NCI-H2171 (cell line): ENCODE data around the gene MYO16.
"Not testable (repeated sequence)": the region's sequence is repeated elsewhere in the genome, so short reads cannot be mapped to it uniquely, and the experiment has no call there.

ENCODE experiments used
- DNase-seq: peaks from one replicate; lab custom pipeline; 2025; lab: John Stamatoyannopoulos, UW

The MYO16 gene

DNA sequence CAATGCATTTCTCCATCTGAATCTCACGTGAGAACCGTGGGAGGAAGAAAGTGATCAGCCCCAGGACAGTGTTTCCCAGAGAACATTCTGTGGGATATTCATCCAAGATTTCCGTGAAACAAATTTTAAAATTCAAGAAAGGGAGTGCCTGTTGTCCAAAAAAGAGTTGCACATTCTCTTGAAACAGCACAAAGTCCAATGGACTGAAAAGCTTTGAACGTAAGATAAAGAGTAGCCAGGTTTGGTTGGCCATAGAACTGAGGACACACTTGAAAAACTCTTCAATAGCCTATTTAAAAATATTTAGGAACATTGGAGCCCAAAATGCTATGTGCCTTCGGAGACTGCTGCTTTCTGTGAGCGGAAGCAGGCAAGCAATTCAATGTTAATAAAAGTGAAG is 353.9 kb downstream of the MYO16 start:
- DNase-seq, result no peak

DNA sequence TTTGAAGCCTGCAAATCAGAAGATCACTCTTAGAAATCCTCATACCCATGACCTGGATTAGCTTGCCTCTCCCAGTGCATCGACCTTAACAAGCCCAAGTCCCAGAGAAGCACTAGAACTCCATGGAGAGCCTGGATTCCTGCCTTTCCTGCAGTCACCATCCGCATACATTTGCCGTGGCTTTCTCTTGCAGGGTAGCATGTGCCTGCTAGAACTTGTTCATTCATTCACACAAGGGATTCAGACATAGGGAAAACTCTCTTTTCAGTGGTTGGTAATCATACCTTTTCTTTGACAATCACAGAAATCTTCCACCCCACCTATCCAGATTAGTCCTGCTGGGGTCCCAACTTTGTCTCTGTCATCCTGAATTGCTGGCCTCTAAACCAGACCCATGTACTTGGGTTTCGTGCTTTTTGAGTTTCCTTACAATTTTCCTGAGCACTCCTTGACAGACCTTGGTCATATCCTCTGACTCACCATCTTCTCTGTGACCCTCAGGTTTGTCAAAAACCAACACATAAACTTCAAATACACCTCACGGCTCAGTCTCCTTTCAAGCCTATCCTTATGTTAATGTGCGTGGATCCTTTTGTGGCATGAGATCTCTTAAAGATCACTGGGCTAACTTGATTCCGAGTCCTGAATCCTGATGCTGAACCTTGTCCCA is 355.0 kb downstream of the MYO16 start:
- DNase-seq, result no peak

DNA sequence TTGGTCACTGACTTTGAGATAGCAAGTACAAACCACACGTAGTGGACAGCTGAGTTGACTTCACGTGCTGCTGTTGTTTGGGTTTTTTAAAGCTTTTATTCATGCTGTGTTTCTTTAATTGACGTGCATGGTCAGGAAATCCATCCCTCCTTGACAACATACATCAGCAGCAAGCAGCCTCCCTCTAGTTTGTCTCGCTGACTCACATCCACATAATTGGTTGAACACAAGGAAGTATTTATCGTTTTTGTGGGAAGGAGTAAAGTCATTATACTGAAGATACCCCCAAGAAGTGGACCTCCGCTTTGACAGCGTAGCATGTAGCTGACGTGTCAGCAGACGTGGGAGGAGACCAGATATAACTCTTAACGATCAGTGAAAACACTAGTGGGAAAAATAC is 355.8 kb downstream of the MYO16 start:
- DNase-seq, result no peak

DNA sequence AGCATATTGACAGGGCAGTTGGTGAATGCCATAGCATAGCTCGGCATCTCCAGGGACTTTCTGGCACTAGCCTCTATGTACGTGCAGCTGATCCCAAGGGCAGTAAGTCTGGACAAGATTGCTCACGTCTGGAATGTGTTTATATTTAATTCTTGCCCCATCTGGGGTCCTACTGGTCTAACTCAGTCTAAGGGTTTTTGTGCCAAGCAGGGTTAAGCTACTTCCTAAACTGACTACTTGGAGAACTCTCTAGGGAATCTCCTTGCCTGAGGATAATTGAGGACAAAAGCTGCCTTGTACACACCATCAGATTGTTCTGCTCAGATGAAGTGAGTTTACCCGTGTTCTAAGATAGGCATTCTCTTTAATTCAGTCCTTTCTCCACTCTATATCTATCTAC is 358.1 kb downstream of the MYO16 start:
- no peak for DNase-seq

DNA sequence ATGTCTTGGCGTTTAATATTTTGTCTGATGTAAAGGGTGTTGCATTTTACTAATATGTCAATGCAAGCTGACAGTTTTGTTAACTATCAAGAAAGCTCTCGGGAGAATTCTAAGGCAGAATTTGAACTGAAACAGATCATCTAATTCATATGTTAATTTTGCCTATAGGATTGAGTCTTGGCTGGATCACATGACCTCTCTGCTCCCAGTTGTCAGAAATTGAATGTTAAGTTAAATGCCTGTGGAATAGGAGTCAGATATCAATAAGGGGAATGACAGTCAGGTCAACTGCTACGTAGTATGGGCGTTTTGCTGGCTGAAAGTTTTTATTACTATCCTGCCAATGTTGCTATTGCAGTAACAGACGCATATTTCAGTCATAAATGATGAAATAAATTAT is 358.5 kb downstream of the MYO16 start:
- DNase-seq, result no peak

DNA sequence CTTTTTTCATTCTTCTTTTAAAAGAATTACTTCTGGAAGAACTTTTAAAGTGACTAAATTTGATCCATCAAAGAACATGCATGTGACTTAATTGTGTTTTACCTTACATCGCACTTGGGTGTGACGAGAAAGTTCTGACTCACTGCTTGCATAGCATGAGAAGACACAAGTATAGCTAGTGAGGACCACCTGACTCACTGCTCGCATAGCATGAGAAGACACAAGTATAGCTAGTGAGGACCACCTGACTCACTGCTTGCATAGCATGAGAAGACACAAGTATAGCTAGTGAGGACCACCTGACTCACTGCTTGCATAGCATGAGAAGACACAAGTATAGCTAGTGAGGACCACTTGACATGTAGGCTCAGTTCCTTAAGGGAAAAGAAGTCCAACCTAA is 362.0 kb downstream of the MYO16 start:
- not testable (repeated sequence) for DNase-seq

DNA sequence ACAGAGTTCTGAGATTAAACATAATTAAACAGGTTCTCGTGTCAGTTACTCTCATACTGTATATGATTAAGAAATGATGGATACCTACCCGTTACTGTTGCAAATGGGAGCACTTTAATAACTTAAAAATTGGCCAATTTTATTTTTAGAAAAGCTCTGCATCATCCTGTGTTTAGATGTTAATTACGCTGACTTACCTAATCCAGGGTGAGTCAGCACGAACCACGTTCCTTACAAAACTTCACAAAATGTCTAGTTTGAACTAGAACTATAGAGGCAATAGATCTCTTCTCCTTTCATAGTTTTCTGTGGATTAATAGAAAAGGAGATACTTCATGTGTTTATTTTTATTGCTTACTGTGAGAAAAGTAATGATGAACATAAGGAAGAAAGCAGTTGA is 363.9 kb downstream of the MYO16 start:
- no peak for DNase-seq

DNA sequence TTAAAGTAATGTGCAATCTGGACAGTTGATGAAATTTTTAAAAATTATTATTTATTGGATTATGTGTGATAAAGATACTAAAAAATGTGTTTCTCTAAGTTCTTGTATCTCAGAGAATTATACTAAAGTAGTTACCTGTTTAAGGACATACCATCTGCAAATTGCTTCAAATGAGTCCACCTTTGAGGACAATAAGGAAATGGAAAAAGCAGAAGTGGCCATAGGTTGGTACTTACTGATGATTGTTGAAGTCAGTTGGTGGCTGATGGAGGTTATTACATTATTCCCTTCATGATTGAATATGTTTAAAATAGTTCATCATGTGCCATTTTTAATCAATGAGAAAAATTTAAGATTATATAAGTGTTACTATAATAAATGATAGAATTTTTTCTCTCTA is 367.0 kb downstream of the MYO16 start:
- no peak for DNase-seq

DNA sequence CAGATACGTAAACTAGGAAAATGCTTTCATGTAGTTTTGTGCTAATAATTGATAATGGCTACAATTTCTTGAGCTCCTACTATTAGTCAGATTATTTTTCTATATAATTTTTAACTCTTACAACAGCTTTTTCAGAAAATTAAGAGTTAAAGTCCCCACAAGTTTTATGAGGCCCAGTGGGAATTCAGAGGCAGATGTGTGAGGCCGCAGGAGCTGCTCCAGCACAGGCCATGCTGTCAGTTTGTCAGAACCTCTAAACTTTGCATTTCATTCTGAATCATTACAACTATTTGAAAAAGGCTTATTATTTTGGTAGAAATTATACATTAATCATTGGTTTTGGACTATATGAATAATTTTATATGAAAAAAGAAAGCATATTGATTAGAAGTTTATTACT is 370.8 kb downstream of the MYO16 start:
- no peak for DNase-seq

DNA sequence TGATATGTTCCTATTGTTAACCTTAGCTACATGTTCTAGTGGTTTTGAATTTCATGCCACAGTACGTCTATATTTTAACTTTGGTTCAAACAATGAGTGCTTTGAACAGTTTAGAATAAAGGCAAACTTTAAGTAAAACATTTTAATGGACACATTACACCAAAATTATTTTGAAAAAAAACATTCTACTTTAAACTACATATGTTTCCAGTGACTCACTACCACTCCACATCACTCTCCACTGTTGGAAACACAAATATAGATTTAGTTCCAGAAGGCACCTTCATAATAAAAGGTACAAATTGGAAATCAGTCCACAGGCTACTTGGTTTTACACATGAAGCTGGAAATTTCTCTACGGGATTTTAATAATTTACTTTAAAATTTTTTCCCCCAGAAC is 373.5 kb downstream of the MYO16 start:
- no peak for DNase-seq

DNA sequence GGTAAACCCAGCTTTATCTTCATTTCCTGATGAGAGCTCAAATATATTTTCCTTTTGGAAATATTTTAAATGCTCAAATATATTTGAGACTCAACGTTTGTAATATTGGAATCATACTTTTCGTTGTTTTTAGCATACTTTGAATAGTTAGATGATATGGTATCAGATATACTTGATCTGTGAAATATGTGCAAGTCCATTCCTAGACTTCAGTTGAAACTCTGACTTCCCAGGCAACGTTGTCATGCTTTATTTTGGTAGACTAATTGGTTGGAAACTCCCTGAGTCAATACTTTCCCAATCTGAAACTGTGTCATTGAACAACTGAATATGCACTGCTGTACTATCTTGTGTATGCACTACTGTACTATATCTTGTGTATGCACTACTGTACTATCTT is 378.5 kb downstream of the MYO16 start:
- DNase-seq, result no peak

DNA sequence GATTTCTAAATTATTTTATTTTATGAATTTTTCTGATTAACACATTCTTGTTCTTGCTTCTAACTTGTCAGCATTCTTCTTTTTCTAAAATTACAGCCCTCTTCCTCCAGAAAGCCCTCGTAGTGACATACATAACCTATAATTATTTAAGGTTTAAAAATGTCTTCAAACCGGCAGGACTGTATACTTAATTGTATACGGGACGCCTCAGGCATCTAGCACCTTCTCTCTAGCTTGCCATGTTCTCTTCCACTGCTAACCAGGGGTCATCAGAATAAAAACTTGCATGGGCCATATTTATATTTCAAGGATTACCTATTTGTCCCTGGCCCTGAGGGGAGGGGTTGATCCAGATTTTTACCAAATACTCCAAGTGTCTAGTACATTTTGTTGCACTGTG is 380.3 kb downstream of the MYO16 start:
- DNase-seq, result no peak

DNA sequence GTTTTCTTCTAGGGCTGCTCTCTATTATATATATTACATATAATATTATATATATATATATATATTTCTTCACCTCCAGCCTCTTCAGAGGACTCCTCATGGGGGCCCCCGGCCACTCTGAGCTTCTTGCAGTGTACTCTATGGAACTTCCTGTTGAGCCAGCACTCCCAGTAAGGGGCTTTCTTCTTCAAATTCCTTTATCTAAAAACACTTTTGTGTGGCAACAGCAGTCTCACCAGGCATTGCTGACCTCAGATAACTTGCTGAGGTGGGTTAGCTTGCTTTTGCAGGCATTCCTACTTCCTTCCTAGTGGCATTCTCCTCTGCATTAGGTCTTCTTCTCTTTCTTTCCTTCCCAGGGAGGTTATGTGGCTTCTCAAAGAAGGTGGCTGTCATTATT is 381.5 kb downstream of the MYO16 start:
- no peak for DNase-seq

DNA sequence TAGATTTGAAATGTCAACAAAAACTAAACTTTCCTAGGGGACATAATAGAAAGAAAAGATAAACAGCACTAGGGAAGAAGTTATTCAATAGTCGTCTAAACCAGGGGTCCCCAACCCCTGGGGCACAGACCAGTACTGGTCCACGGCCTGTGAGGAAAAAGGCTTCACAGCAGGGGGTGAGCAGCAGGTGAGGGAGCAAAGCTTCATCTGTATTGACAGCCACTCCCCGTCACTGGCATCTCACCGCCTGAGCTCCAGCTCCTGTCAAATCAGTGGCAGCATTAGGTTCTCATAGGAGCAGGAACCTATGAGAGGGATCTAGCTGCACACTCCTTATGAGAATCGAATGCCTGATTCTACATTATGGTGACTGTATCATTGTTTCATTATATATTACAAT is 382.7 kb downstream of the MYO16 start:
- DNase-seq, result no peak

DNA sequence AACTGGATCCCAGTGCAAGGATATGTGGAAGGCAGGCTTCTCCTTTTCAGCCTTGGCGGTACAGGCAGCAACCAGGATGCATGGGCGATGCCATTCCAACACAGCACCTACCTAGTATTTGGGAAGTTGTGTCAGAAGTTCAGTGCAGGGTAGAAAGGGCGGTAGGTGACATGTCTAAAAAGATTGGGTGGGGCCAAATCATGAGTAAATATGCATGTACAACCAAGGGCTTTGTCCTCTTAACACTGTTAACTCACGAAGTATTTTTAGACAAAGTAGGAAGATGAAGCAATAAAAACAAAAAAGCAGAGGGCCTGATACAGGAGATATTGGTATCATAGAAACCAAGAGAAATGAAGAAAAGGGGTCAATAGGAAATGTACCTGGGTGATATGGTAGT is 392.1 kb downstream of the MYO16 start:
- no peak for DNase-seq

DNA sequence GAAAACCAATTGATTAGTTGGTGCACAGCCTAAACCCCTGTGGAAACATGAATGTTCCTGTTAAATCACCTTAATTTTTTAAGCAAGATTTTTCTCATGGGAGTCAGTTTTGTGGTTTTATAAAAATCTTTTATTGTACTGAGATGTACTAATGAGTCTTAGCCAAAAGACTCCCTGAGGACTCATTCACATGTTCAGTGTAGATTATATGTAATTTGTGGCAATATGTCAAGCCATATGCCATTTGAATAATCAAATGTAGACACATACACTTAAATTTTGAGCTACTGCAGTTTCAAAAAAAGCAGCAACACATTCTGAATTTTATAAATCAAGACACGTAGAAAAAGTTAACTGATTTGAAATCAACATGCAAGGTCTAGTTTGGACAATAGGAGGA is 395.2 kb downstream of the MYO16 start:
- DNase-seq, result no peak

DNA sequence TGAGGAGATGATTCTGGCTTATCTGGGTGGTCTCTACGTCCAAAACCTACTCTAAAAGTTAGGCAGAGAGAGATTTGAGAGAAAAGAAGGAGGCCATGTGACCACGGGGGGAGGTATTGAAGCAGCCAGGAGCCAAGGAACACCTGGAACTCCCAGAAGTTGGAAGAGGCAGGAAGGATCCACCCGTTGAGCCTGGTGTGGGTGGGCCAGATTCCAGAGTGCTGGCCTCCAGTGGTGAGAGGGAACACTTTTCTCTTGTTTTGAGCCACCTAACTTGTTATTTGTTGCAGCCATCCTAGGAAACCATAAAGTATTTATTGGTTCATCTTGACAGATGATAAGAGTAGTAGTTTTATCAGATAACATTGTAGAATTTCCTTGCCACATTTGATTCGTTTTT is 396.9 kb downstream of the MYO16 start:
- no peak for DNase-seq

DNA sequence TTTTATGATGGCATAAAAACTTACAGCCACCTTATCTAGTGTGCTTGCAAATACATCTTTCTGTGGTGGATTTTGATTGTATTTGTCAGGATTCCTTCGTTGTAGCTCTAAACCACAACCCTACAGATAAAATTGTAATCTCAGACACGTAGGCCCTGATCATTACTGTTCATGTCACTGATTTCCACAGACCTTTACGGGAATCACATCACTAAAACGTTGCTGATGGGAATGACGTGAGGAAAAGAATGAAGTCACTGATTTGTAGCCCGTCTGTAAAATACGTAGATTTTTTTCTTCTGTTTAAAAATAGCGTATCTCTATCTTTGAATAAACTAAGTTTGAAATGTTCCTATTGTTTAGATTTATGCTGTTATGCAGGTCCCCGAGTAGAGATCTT is 399.2 kb downstream of the MYO16 start:
- DNase-seq, result no peak

DNA sequence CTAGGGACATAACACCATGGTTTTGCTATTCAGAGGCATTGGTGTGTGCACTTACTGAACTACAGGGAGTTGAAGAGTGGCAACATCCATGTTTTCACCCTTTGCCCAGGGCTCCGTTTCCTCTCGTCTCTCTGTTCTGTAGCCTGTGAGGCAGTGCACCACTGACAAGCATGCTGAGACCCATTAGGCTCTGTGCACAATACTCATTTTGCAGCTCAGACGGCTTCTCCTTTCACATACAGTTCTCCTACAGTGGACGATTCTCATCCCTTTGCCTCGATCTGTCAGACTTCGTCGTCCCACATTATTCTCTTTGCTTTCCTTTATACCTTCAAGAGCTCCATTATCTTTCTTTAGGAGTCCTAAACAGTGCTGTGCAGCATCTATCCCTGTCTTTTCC is 403.7 kb downstream of the MYO16 start:
- DNase-seq, result no peak

DNA sequence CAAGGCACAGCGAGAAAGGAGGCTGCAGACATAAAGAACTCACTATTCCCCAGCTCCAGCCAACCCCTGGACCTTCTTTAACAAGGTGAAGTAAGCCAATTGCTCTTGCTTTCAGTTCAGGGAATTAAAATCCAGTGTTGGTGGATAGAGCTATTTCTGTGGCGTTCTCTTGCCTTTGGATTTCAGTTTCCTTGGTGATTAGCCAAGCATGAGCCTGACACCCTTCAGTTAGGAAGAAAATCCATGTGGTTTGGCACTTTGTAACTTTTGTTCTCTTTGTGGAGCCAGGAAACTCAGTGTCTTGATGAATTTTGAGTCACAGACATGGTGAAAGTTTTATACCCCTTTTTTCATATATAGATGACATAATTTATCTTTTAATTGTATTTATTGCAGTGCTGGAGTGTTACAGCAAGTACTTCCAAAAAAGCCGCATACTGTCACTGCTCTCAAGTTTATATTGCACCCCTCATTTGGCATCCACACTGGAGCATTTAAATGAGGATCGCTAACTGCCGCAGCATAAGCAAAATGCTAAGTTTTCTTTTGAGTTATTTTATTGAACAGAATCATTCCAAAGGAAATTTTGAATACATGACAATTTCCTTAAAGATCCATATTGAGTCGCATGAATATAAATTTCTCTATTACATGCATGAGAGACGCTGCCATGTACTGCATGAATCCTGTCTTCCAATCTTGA is 406.8 kb downstream of the MYO16 start:
- DNase-seq, result no peak

DNA sequence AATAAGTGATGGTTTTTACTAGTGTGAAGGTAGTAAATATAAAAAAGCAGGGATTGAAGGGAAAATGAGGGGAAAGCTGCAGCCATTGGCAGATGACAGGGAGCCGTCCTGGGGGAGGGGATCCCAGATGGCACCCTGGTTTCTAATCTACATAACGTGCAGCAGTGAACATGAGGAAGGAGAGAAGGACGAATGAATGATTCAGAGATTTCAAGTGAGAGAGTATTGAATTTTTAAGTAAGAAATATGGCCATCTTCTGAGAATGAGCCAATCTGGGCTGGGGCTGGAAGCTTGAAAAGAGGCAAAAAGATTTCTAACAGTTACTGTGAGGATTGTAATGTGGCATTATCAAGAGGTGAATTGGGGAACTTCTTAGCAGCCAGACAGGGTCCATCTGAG is 414.2 kb downstream of the MYO16 start:
- DNase-seq, result no peak

DNA sequence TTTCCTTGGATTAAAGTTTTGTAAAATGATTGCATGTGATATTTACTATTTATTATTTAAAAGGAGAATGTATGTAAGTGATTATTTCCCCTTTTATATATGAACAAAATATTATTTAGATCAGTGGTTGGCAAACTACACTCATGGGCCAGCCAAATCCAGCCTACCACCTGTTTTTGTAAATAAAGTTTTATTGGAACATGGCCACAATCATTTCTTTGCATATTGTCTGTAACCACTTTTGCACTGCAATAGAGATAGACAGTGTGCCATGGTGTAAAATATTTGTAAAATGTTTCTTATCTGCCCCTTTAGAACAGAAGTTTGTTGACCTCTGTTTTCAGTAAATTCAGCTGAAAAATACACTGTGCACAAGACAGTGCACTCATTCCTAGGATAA is 426.4 kb downstream of the MYO16 start:
- DNase-seq, result no peak

DNA sequence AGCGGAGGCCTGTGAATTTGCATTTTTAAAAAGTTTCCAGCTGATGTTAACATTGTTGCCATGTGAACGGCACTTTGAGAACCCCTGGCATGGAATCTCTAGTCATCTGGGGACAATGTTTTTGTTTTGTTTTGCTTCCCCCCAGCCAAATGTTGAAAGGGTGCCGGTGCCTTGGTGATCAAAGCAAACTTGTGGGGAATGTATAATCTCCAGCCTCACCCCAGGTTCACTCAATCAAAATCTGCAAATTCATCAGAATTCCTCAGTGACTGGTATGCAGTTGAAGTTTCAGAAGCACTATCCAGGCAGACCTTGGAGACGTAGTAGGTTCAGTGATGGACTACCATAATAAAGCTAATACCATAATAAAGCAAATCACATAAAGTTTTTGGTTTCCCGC is 428.7 kb downstream of the MYO16 start:
- no peak for DNase-seq

DNA sequence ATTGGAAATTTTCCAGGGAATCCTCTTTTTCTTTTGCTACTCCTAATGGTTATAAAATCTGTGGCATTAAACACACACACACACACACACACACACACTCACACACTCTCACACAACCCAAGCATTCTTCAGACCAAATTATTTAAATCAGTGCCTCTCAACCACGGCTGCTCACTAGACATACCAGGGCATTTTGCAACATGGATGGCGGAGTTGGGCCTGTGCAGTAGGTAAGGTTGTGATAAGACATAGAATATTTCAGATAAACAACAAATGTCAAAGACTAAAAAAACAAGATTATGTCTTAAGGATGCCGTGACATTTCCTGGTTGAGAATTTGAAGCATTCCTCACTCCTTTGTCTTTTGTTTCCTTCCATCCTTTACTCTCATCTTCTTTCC is 443.1 kb downstream of the MYO16 start:
- DNase-seq, result no peak
